NT2/D1 (cell line): ENCODE results near the gene FKBP11.

Source experiments
- SUZ12 ChIP-seq: IDR thresholded peaks from 2 replicates; pipeline ENCODE4 v1.6.1; 2011; ENCODE audit not compliant: insufficient read length, insufficient read depth; ENCODE audit errors: extremely low read depth
- YY1 ChIP-seq: IDR thresholded peaks from 2 replicates; pipeline ENCODE4 v1.6.1; 2011; ENCODE audit not compliant: insufficient read length, insufficient read depth
- ZNF274 ChIP-seq: IDR thresholded peaks from 2 replicates; pipeline ENCODE4 v1.6.1; 2011; ENCODE audit warnings: mild to moderate bottlenecking, low read depth, low read length

GRCh38 chr12:48946943-48947342 lies 21.7 kb upstream of the FKBP11 start:
- no peak for TF ChIP-seq YY1
- no peak for TF ChIP-seq SUZ12
- no peak for TF ChIP-seq ZNF274
